Spleen (tissue), 7 donors: ENCODE measurements around the gene SH3D19.

ENCODE experiments used
- CTCF ChIP-seq, 11 experiments: fragments of 200-600 bp in 7 of 11; fragments of 450-650 bp in 4 of 11; sonication (generic) in 4 of 11; IDR thresholded peaks in 8 of 11; conservative IDR thresholded peaks in 3 of 11; 1 replicate in 7 of 11; 2 replicates in 4 of 11; pipeline versions ENCODE4 v1.4.0 to v1.8.0; 2016 to 2021; ENCODE audit warnings: antibody characterized with exemption in 11 of 11, inconsistent platforms in 4 of 11, mild to moderate bottlenecking in 1 of 11
- POLR2AphosphoS5 ChIP-seq, 3 donors: sonication (generic); formaldehyde crosslinking; IDR thresholded peaks; one replicate each; pipeline ENCODE4 v1.5.1; 2017; ENCODE audit warnings: antibody characterized with exemption in 3 of 3
- donor health status: DM: no; HTN: no; CAD: no; lungs with moderate emphysema.
- donor health status: DM: no; HTN: no; CAD: no.
- donor health status: DM: no; HTN: no; CAD: no.

- no peak for TF ChIP-seq CTCF (IDR thresholded peaks at IDR 0.05 in 8 of 11, conservative IDR thresholded peaks at IDR 0.05 in 3 of 11)
- TF ChIP-seq POLR2AphosphoS5 (IDR thresholded peaks at IDR 0.05), result no peak
These were observed 107.1 kb downstream of the SH3D19 start for GRCh38 chr4:151218343-151218742.
